ENCODE results near the gene RBM6. TPM values are rescaled to one million over a fixed set of nuclear protein-coding genes. Genes with fewer than 3 reads are reported as not detected.

RBM6 gene
- total RNA-seq, 1 experiment from 2014 or later, result 90.7 TPM

GRCh38 chr3:49911124-49911420, 28.9 kb upstream of the RBM6 start:
- Histone ChIP-seq H3K79me2 (ENCODE audit: insufficient read depth, low read length) (no peaks in the 10 kb centered on the region), H2BK15ac (ENCODE audit: low read depth, low read length) (no peak overlapping the region), H4K8ac (replicated peaks; ENCODE audit: insufficient read length, low read depth, low read length) (no peak overlapping the region), H3K18ac (ENCODE audit: insufficient read length, low read depth, low read length) (no peak overlapping the region), H2AK5ac (ENCODE audit: insufficient read length, low read length) (no peak overlapping the region), H2BK120ac (ENCODE audit: low read depth, low read length, poor library complexity, severe bottlenecking) (no peak overlapping the region), H3K27me3 (ENCODE audit: insufficient read depth, low read length) (no peaks in the 10 kb centered on the region; the same call in 1 of the 2 replicates), H3K14ac (ENCODE audit: insufficient read depth, low read length) (no peak overlapping the region), H2AFZ (ENCODE audit: low read length) (no peak overlapping the region), H3K4ac (ENCODE audit: low read depth, low read length) (no peak overlapping the region), H4K5ac (ENCODE audit: insufficient read length, low read depth, low read length) (no peak overlapping the region), H2BK5ac (ENCODE audit: insufficient read length, low read length) (no peak overlapping the region), H3K56ac (ENCODE audit: insufficient read length, low read depth, low read length) (no peak overlapping the region), H3K23me2 (ENCODE audit: insufficient read length, low read depth, low read length, poor library complexity, severe bottlenecking) (no peaks in the 10 kb centered on the region), H3K23ac (ENCODE audit: insufficient read length, low read depth, low read length) (no peak overlapping the region), H3K4me2 (ENCODE audit: insufficient read depth, insufficient read length, low read length) (peak overlapping the region; percentile 58), H3T11ph (ENCODE audit: low read length) (no peak overlapping the region), H3K79me1 (ENCODE audit: insufficient read depth, low read depth, low read length, poor library complexity, severe bottlenecking) (no peaks in the 10 kb centered on the region), H3K9me3 (ENCODE audit: control insufficient read depth, low read depth, low read length) (no peaks in the 10 kb centered on the region), H2BK12ac (ENCODE audit: insufficient read length, low read depth, low read length) (no peak overlapping the region), H4K20me1 (ENCODE audit: control insufficient read depth, insufficient read depth, insufficient read length) (no peaks in the 10 kb centered on the region), H3K9ac (ENCODE audit: extremely low read depth, insufficient read length, low read length) (no peak overlapping the region), H3K27ac (ENCODE audit: insufficient read length, low read depth, low read length) (no peak overlapping the region), H3K4me1 (ENCODE audit: insufficient read depth, low read length) (no peaks in the 10 kb centered on the region), H2BK20ac (ENCODE audit: low read depth, low read length, poor library complexity, severe bottlenecking) (no peak overlapping the region), H4K91ac (ENCODE audit: insufficient read length, low read depth, low read length) (no peak overlapping the region)
- Mint-ChIP-seq H3K4me3 (peak overlapping the region in 1 of 2 experiments; percentile 70; a peak in 3 of 5 replicates), H3K9me3 (no peaks in the 10 kb centered on the region), H3K4me1 (peaks cover 33 to 52% of the 10 kb centered on the region in 2 experiments), H3K27me3 (ENCODE audit: low read depth) (no peaks in the 10 kb centered on the region; the same call in 1 of the 2 replicates), H3K36me3 (ENCODE audit: insufficient read depth in 1 of 3, low read depth in 3 of 3) (peaks cover 0 to 11% (median 0%) of the 10 kb centered on the region in 3 experiments; a peak in 4 of 7 replicates), H3K27ac (no peak overlapping the region)
- no CpG with 5 or more reads among the region's 2 CpGs for WGBS (ENCODE audit: extremely low coverage, insufficient read length, low lambda C conversion rate)
- DNase-seq, result no peak
- TF ChIP-seq CTCF (conservative IDR thresholded peaks at IDR 0.05), result no peak
